H1 (cell line): ENCODE measurements around the gene ARHGAP15. TPM values are rescaled to one million over a fixed set of nuclear protein-coding genes. Genes with fewer than 3 reads are reported as not detected.

Experiments
- CTCF ChIA-PET: fragments of 300-600 bp; sonication (Branson Sonifier 250); formaldehyde crosslinking; loops from one replicate; lab custom pipeline; 2021; ENCODE audit not compliant: partially characterized antibody; lab: Charles Lee
- POLR2A ChIA-PET: fragments of 300-600 bp; sonication (Branson Sonifier 250); formaldehyde crosslinking; loops from one replicate; lab custom pipeline; 2021; ENCODE audit warnings: inconsistent platforms; ENCODE audit not compliant: partially characterized antibody; lab: Charles Lee
- DNase-seq, 2 experiments: peaks; one replicate each; pipeline versions ENCODE4 v3.0.0 to v3.0.0-alpha.2; 2010 to 2022; ENCODE audit warnings: low spot score in 2 of 2, low read depth in 1 of 2, mixed read lengths in 1 of 2
- FAIRE-seq: peaks from 2 replicates; lab custom pipeline; 2011; peaks lifted over from hg19 to GRCh38; lab: Jason Lieb, UNC
- H2AFZ ChIP-seq: 2 replicates; pipeline ENCODE4 v1.8.1; 2012; ENCODE audit warnings: low read length, inconsistent platforms
- H2AK5ac ChIP-seq: 2 replicates; pipeline ENCODE4 v1.6.1; 2013; ENCODE audit warnings: low read depth, low read length
- H2BK120ac ChIP-seq: replicated peaks from 2 replicates; pipeline ENCODE3; 2013; ENCODE audit warnings: low read depth, low read length, inconsistent platforms
- H2BK12ac ChIP-seq: 2 replicates; pipeline ENCODE4 v1.6.1; 2013; ENCODE audit warnings: low read depth, low read length
- H2BK15ac ChIP-seq: 2 replicates; pipeline ENCODE4 v1.6.1; 2013; ENCODE audit warnings: low read length
- H2BK20ac ChIP-seq: 2 replicates; pipeline ENCODE4 v1.6.1; 2013; ENCODE audit warnings: low read length
- H2BK5ac ChIP-seq: 2 replicates; pipeline ENCODE4 v1.6.1; 2013; ENCODE audit warnings: low read depth, low read length
- H3K14ac ChIP-seq: 2 replicates; pipeline ENCODE4 v1.6.1; 2013; ENCODE audit warnings: inconsistent platforms; ENCODE audit not compliant: insufficient read length
- H3K18ac ChIP-seq: 2 replicates; pipeline ENCODE4 v1.6.1; 2013; ENCODE audit warnings: low read length; ENCODE audit errors: extremely low read depth
- H3K23ac ChIP-seq: 2 replicates; pipeline ENCODE4 v1.6.1; 2013; ENCODE audit warnings: inconsistent platforms; ENCODE audit not compliant: insufficient read length
- H3K23me2 ChIP-seq: 2 replicates; pipeline ENCODE4 v1.6.1; 2013; ENCODE audit warnings: low read depth, low read length
- H3K27ac ChIP-seq: 2 replicates; pipeline ENCODE4 v1.6.1; 2011; ENCODE audit warnings: low read depth, low read length, inconsistent platforms
- H3K27me3 ChIP-seq, 4 experiments: replicated peaks in 1 of 4; 1 replicate in 1 of 4; 2 replicates in 3 of 4; pipeline versions ENCODE4 v1.6.1 to v1.8.1; 2011 to 2013; ENCODE audit warnings: low read length in 3 of 4, mild to moderate bottlenecking in 3 of 4, inconsistent platforms in 2 of 4, mixed read lengths in 2 of 4, moderate library complexity in 1 of 4; ENCODE audit not compliant: control insufficient read depth in 3 of 4, insufficient read depth in 3 of 4; ENCODE audit errors: extremely low read depth in 1 of 4
- H3K36me3 ChIP-seq, 4 experiments: 2 replicates each; pipeline versions ENCODE4 v1.6.1 to v1.8.1; 2011 to 2013; ENCODE audit warnings: mild to moderate bottlenecking in 4 of 4, low read length in 3 of 4, moderate library complexity in 2 of 4, control low read depth in 1 of 4, inconsistent platforms in 1 of 4; ENCODE audit not compliant: insufficient read depth in 4 of 4, control insufficient read depth in 2 of 4
- H3K4ac ChIP-seq: replicated peaks from 2 replicates; pipeline ENCODE3; 2013; ENCODE audit warnings: low read length, low read depth, mixed read lengths, inconsistent platforms; ENCODE audit not compliant: insufficient read length
- H3K4me1 ChIP-seq, 4 experiments: replicated peaks in 1 of 4; 1 replicate in 1 of 4; 2 replicates in 3 of 4; pipeline versions ENCODE4 v1.6.1 to v1.8.1; 2011 to 2013; ENCODE audit warnings: low read length in 3 of 4, inconsistent platforms in 2 of 4, mixed read lengths in 1 of 4; ENCODE audit not compliant: insufficient read depth in 4 of 4, control insufficient read depth in 3 of 4
- H3K4me2 ChIP-seq, 2 experiments: 2 replicates each; pipeline versions ENCODE4 v1.6.1 to v1.8.1; 2011 to 2013; ENCODE audit warnings: low read depth in 2 of 2, low read length in 2 of 2, control low read depth in 1 of 2, inconsistent platforms in 1 of 2, mild to moderate bottlenecking in 1 of 2; ENCODE audit not compliant: insufficient read depth in 1 of 2
- H3K4me3 ChIP-seq, 4 experiments: fragments of 200-600, 300-600 bp in 1 of 4; sonication (generic), shearing (Covaris generic), sonication (Bioruptor Twin) in 1 of 4; 2 replicates each; pipeline versions ENCODE4 v1.5.1 to v1.8.1; 2011 to 2016; ENCODE audit warnings: low read length in 4 of 4, low read depth in 3 of 4, control low read depth in 2 of 4, inconsistent platforms in 2 of 4, mild to moderate bottlenecking in 2 of 4, mixed read lengths in 1 of 4, moderate library complexity in 1 of 4; ENCODE audit not compliant: insufficient read depth in 2 of 4; ENCODE audit errors: extremely low read depth in 1 of 4
- H3K56ac ChIP-seq: replicated peaks from 2 replicates; pipeline ENCODE3; 2013; ENCODE audit warnings: low read depth, mild to moderate bottlenecking, mixed read lengths, low read length, inconsistent platforms; ENCODE audit not compliant: insufficient read length
- H3K79me1 ChIP-seq: 2 replicates; pipeline ENCODE4 v1.6.1; 2013; ENCODE audit warnings: low read depth, low read length, control low read depth
- H3K79me2 ChIP-seq, 2 experiments: 2 replicates each; pipeline versions ENCODE4 v1.6.1 to v1.8.1; 2012 to 2013; ENCODE audit warnings: low read length in 2 of 2, mild to moderate bottlenecking in 2 of 2, inconsistent platforms in 1 of 2; ENCODE audit not compliant: insufficient read depth in 2 of 2, control insufficient read depth in 1 of 2
- H3K9ac ChIP-seq, 4 experiments: replicated peaks in 1 of 4; 1 replicate in 1 of 4; 2 replicates in 3 of 4; pipeline versions ENCODE4 v1.6.1 to v1.8.1; 2011 to 2013; ENCODE audit warnings: low read depth in 3 of 4, low read length in 3 of 4, control low read depth in 2 of 4, mild to moderate bottlenecking in 2 of 4, moderate library complexity in 2 of 4, inconsistent platforms in 1 of 4; ENCODE audit errors: extremely low read depth in 1 of 4
- H3K9me3 ChIP-seq, 2 experiments: 2 replicates each; pipeline versions ENCODE4 v1.6.1 to v1.8.1; 2012 to 2013; ENCODE audit warnings: mild to moderate bottlenecking in 2 of 2, moderate library complexity in 2 of 2, control low read depth in 1 of 2, inconsistent platforms in 1 of 2, low read depth in 1 of 2, low read length in 1 of 2, mixed read lengths in 1 of 2; ENCODE audit not compliant: insufficient read depth in 2 of 2
- H4K20me1 ChIP-seq, 2 experiments: replicated peaks in 1 of 2; 2 replicates each; pipeline versions ENCODE3 to v1.8.1; 2011 to 2013; ENCODE audit warnings: inconsistent platforms in 2 of 2, low read length in 2 of 2, mild to moderate bottlenecking in 1 of 2; ENCODE audit not compliant: insufficient read depth in 2 of 2, control insufficient read depth in 1 of 2
- H4K5ac ChIP-seq: 2 replicates; pipeline ENCODE4 v1.6.1; 2013; ENCODE audit warnings: low read length, low read depth, mixed read lengths, inconsistent platforms; ENCODE audit not compliant: insufficient read length
- H4K8ac ChIP-seq: 2 replicates; pipeline ENCODE4 v1.8.0; 2013; ENCODE audit warnings: mild to moderate bottlenecking, moderate library complexity, low read length, inconsistent platforms; ENCODE audit not compliant: insufficient read depth; ENCODE audit errors: extremely low read depth
- H4K91ac ChIP-seq: replicated peaks from 2 replicates; pipeline ENCODE3; 2013; ENCODE audit warnings: low read length, mixed read lengths, inconsistent platforms; ENCODE audit not compliant: insufficient read length
- ATF3 ChIP-seq: IDR thresholded peaks from 2 replicates; pipeline ENCODE4 v1.6.1; 2011; ENCODE audit warnings: low read depth, mild to moderate bottlenecking, low read length; ENCODE audit not compliant: insufficient read depth
- CHD2 ChIP-seq: IDR thresholded peaks from 2 replicates; pipeline ENCODE4 v1.6.1; 2012; ENCODE audit warnings: low read length, improper control_type of control experiment
- TBP ChIP-seq: IDR thresholded peaks from 2 replicates; pipeline ENCODE4 v1.6.1; 2011; ENCODE audit warnings: low read depth, low read length, improper control_type of control experiment
- WGBS, 2 experiments: shearing (Covaris generic) in 1 of 2; methylation state at CpG; one replicate each; pipeline versions ENCODE4 v1.1.6 to v1.1.7; 2013 to 2015; ENCODE audit warnings: low lambda C conversion rate in 2 of 2, mixed read lengths in 2 of 2, inconsistent platforms in 1 of 2, low coverage in 1 of 2, missing lambda C conversion rate in 1 of 2; ENCODE audit not compliant: insufficient replicate concordance in 2 of 2, insufficient coverage in 1 of 2, insufficient read length in 1 of 2; ENCODE audit errors: extremely low coverage in 1 of 2, missing lambda C conversion rate in 1 of 2; 5-methylcytosine and 5-hydroxymethylcytosine counted together
- polyA plus RNA-seq, 7 experiments: library from polyadenylated mRNA; depleted of rRNA in 3 of 7; stranded (reverse) in 5 of 7; unstranded in 2 of 7; fragments of >200 nt in 5 of 7; fragments of 200-250 nt in 2 of 7; gene quantifications; 1 replicate in 5 of 7; 2 replicates in 1 of 7; 4 replicates in 1 of 7; pipeline versions ENCODE4 v1.2.1 to v1.2.3, GENCODE V29; 2011 to 2013; ENCODE audit warnings: missing spikeins in 2 of 7, mixed read lengths in 2 of 7
- total RNA-seq: library from RNA; stranded (reverse); fragmentation: NEBNext Ultra II Directional; extraction: Animal tissue kit (Norgen Biotek cat#: 25700); gene quantifications from 2 replicates; pipeline ENCODE4 v1.2.1, GENCODE V29; 2021
- TF ChIP-seq, protein P1 (sequence below): IDR thresholded peaks from 2 replicates; pipeline ENCODE4 v1.6.1; 2012; ENCODE audit warnings: low read length, inconsistent platforms

ARHGAP15 gene
- total and polyA plus RNA-seq, 2 of the 8 experiments (the other 6 are each of a cell fraction or from before 2014, with no cell fraction given) = not detected

DNA sequence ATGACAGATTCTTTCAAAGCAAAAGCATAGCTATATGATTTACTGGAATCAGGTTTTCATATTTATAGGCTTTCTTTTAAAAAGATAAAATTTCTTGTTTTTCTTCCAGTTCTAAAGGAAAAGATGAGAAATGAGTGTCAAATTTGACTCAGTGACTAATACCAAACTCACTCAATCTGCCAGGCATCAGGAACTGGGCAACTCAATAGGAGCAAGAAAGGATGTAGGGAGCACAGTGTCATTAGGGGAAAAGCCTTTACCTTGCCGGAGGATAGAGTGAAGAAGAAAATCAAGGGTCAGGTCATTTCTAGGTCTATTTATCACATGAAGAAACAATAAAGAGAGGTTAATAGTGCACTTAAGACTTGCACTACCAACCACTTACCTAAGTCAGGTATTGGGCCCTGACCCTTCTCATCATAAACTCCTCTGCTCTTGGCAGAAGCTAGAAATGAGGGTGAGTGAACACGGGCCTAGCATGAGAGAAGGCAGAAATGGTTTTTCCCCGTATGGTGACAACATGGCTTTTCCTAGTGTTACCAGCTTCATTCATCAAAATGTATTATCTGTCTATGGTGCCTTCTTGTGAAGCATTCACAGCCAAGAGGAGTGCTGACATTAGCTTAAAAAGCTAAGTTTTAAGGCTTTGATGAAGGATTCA, 151.0 kb downstream of the ARHGAP15 start:
- Histone ChIP-seq H3K56ac (no peak overlapping the region), H2BK120ac (no peak overlapping the region), H3K79me1 (no peaks in the 10 kb centered on the region), H3K23ac (no peak overlapping the region), H2BK20ac (no peak overlapping the region), H3K9me3 (no peaks in the 10 kb centered on the region), H3K14ac (no peak overlapping the region), H3K4me1 (no peaks in the 10 kb centered on the region), H3K27me3 (no peaks in the 10 kb centered on the region), H3K18ac (no peak overlapping the region), H4K91ac (no peak overlapping the region), H3K36me3 (no peaks in the 10 kb centered on the region), H3K4ac (no peak overlapping the region), H3K23me2 (no peaks in the 10 kb centered on the region), H2AFZ (no peak overlapping the region), H4K5ac (no peak overlapping the region), H2BK15ac (no peak overlapping the region), H2AK5ac (no peak overlapping the region), H4K8ac (no peak overlapping the region), H2BK12ac (no peak overlapping the region), H3K4me3 (no peak overlapping the region), H3K9ac (no peak overlapping the region), H3K27ac (no peak overlapping the region), H2BK5ac (no peak overlapping the region), H4K20me1 (no peaks in the 10 kb centered on the region), H3K4me2 (no peak overlapping the region), H3K79me2 (no peaks in the 10 kb centered on the region)
- 90% methylated on average over 3 of the region's 3 CpGs; no CpG with 5 or more reads in 1 of the 2 experiments for WGBS, 2 experiments
- POLR2A ChIA-PET = no interaction called here
- no peak for FAIRE-seq
- no peak for DNase-seq
- CTCF ChIA-PET = interaction anchor here (1.1 to 3.1 kb wide), 10 partner anchors 8 to 1388 kb away, joined by 3 to 23 read pairs (median 4); no protein-coding TSS in a partner anchor
- TF ChIP-seq, protein P1, sequence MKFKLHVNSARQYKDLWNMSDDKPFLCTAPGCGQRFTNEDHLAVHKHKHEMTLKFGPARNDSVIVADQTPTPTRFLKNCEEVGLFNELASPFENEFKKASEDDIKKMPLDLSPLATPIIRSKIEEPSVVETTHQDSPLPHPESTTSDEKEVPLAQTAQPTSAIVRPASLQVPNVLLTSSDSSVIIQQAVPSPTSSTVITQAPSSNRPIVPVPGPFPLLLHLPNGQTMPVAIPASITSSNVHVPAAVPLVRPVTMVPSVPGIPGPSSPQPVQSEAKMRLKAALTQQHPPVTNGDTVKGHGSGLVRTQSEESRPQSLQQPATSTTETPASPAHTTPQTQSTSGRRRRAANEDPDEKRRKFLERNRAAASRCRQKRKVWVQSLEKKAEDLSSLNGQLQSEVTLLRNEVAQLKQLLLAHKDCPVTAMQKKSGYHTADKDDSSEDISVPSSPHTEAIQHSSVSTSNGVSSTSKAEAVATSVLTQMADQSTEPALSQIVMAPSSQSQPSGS = no peak
- TF ChIP-seq ATF3 (no peak), CHD2 (no peak), TBP (no peak)
